Lower leg skin (tissue), 4 donors: ENCODE results near the gene STEAP3. TPM values are rescaled to one million over a fixed set of nuclear protein-coding genes. Genes with fewer than 3 reads are reported as not detected.

ENCODE experiments used
- DNase-seq, 2 donors: peaks; one replicate each; pipeline ENCODE4 v3.0.0-alpha.2; 2019; ENCODE audit warnings: low spot score in 2 of 2
- H3K4me3 ChIP-seq: fragments of 200-600 bp; sonication (generic); 2 replicates; pipeline ENCODE4 v1.5.1; 2017; ENCODE audit warnings: mild to moderate bottlenecking, low read depth; ENCODE audit not compliant: poor library complexity, severe bottlenecking
- POLR2A ChIP-seq, 2 donors: fragments of 450-650 bp; IDR thresholded peaks; one replicate each; pipeline ENCODE4 v1.6.1; 2016 to 2017; ENCODE audit warnings: antibody characterized with exemption in 2 of 2, mild to moderate bottlenecking in 1 of 2, moderate library complexity in 1 of 2
- WGBS, 2 donors: methylation state at CpG; one replicate each; pipeline ENCODE4 v1.1.5; 2018; 5-methylcytosine and 5-hydroxymethylcytosine counted together
- intact Hi-C: fragments of 100-400 bp; cut with DNase I; formaldehyde crosslinking; loops from one replicate; pipeline ENCODE4 v1.15.0; 2023; ENCODE audit warnings: low total_unique reads
- total RNA-seq, 4 donors: library from RNA; depleted of rRNA; stranded (reverse); fragments of >200 nt; gene quantifications; one replicate each; pipeline ENCODE4 v1.1.0, GENCODE V29; 2016
- TF ChIP-seq, protein P1 (sequence below), 3 donors: fragments of 450-650 bp; IDR thresholded peaks; one replicate each; pipeline ENCODE4 v1.5.1; 2016; ENCODE audit warnings: antibody characterized with exemption in 3 of 3, mild to moderate bottlenecking in 3 of 3, moderate library complexity in 2 of 3

The STEAP3 gene
- total RNA-seq, 4 donors from 2014 or later, result 16.7 to 25.1 (median 22.0) TPM

- no peak overlapping the region for H3K4me3 ChIP-seq
- WGBS, 2 donors, result 70 to 71% methylated on average over 5 of the region's 5 CpGs
- DNase-seq, result no peak
- intact Hi-C loops, result no loop called here
- TF ChIP-seq, protein P1, sequence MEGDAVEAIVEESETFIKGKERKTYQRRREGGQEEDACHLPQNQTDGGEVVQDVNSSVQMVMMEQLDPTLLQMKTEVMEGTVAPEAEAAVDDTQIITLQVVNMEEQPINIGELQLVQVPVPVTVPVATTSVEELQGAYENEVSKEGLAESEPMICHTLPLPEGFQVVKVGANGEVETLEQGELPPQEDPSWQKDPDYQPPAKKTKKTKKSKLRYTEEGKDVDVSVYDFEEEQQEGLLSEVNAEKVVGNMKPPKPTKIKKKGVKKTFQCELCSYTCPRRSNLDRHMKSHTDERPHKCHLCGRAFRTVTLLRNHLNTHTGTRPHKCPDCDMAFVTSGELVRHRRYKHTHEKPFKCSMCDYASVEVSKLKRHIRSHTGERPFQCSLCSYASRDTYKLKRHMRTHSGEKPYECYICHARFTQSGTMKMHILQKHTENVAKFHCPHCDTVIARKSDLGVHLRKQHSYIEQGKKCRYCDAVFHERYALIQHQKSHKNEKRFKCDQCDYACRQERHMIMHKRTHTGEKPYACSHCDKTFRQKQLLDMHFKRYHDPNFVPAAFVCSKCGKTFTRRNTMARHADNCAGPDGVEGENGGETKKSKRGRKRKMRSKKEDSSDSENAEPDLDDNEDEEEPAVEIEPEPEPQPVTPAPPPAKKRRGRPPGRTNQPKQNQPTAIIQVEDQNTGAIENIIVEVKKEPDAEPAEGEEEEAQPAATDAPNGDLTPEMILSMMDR (IDR thresholded peaks at IDR 0.05), result no peak
- no peak for TF ChIP-seq POLR2A (IDR thresholded peaks at IDR 0.05)
Measured at GRCh38 chr2:119201815-119202214, 21.8 kb upstream of the STEAP3 start.

DNA sequence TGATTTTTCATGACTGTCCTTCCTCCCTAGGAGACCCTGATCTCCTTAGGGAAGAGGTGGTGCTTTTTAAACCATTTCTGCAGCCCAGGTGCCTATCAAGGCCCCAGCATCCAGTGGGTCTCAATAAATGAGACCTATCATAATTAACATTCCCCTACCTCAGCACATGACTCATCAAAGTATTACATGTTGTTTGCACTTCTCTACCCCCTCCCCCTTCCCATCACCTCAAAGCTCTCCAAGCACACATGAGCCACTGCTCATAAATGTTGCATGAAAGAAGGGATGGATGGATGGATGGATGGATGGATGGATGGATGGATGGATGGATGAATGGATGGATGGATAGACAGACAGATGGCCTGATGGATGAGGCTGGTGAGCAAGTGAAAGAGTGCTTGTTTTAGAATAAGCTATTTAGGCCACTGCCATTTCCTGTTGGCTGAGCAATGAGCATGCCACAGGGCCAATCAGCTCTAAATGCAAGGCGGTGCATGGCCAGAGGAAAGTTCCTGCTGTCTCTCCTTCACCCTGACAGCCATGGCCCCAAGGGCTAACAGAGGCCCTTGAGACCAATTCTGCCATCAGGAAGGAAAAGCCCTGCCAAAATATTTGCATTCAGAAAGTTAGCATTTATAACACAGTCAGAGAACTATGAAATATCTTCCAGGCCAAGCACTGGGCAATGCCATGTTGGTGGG, 20.9 kb upstream of the STEAP3 start:
- TF ChIP-seq, protein P1 (IDR thresholded peaks at IDR 0.05), result no peak
- TF ChIP-seq POLR2A (IDR thresholded peaks at IDR 0.05), result no peak
- intact Hi-C loops, result no loop called here
- no peak overlapping the region for H3K4me3 ChIP-seq
- DNase-seq, result no peak
- 80 to 81% methylated on average over 1 of the region's 1 CpG for WGBS, 2 donors

GRCh38 chr2:119204525-119204924, 19.1 kb upstream of the STEAP3 start:
- no peak for DNase-seq
- intact Hi-C loops, result no loop called here

GRCh38 chr2:119205001-119205706, 18.5 kb upstream of the STEAP3 start:
- 76% methylated on average over 7 to 12 of the region's 13 CpGs for WGBS, 2 donors

More at GRCh38 chr2:119204525-119204924, 19.1 kb upstream of the STEAP3 start:
- no peak for TF ChIP-seq POLR2A (IDR thresholded peaks at IDR 0.05)
- TF ChIP-seq, protein P1 (IDR thresholded peaks at IDR 0.05), result no peak
- no peak overlapping the region for H3K4me3 ChIP-seq
- 83 to 91% methylated on average over 6 of the region's 6 CpGs for WGBS, 2 donors

DNA sequence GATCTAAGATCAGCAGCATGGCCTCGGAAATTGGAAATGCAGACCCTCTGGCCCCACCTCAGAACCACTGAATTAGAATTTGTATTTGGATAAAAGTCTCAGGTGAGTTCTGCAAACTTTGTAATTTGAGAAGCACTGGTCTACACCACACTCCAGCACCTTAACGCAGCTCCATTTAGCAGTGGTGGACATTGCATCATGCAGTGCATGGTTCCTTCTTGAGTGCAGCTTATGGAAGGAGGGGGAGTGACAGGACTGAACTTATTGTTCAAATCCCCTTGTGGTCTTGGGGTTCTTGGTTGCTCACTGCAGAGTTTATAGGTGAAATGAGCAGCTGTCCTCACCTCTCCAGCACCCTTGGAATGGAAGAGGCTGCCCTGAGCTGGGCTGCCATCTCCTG, 17.4 kb upstream of the STEAP3 start:
- intact Hi-C loops, result no loop called here
- DNase-seq, result no peak
- no peak overlapping the region for H3K4me3 ChIP-seq
- TF ChIP-seq, protein P1 (IDR thresholded peaks at IDR 0.05), result no peak
- no peak for TF ChIP-seq POLR2A (IDR thresholded peaks at IDR 0.05)
- 81 to 94% methylated on average over 2 of the region's 2 CpGs for WGBS, 2 donors

More at GRCh38 chr2:119205001-119205706, 18.5 kb upstream of the STEAP3 start:
- H3K4me3 ChIP-seq, result no peak overlapping the region
- TF ChIP-seq, protein P1 (IDR thresholded peaks at IDR 0.05), result no peak
- intact Hi-C loops, result no loop called here
- no peak for DNase-seq
